Calu3 (cell line): ENCODE data around the gene THAP7. TPM values are rescaled to one million over a fixed set of nuclear protein-coding genes. Genes with fewer than 3 reads are reported as not detected.
A peak's percentile ranks its signal among the peaks of the same experiment; 100 is the strongest.

Experiments
- BruUV-seq: library from RNA; stranded (reverse); fragments of 400-500 nt; replicated peaks from 2 replicates; lab custom pipeline; 2021; lab: Mats Ljungman, UMichigan
- CTCF ChIA-PET: fragments of 300-600 bp; sonication (Branson Sonifier 250); formaldehyde crosslinking; loops from one replicate; lab custom pipeline; 2022; ENCODE audit warnings: antibody characterized with exemption; lab: Charles Lee
- DNase-seq: peaks from one replicate; pipeline ENCODE4 v3.0.0; 2022
- H3K27ac Mint-ChIP-seq: one replicate; pipeline ENCODE4 v1.8.0; 2022; ENCODE audit warnings: mixed read lengths; ENCODE audit not compliant: unreplicated experiment
- H3K27me3 Mint-ChIP-seq: one replicate; pipeline ENCODE4 v1.8.0; 2022; ENCODE audit warnings: mixed read lengths; ENCODE audit not compliant: unreplicated experiment
- H3K36me3 Mint-ChIP-seq: one replicate; pipeline ENCODE4 v1.8.0; 2022; ENCODE audit warnings: mild to moderate bottlenecking, moderate library complexity, mixed read lengths; ENCODE audit not compliant: insufficient read depth, unreplicated experiment
- H3K4me1 Mint-ChIP-seq: one replicate; pipeline ENCODE4 v1.8.0; 2022; ENCODE audit warnings: mild to moderate bottlenecking, low read depth, mixed read lengths; ENCODE audit not compliant: unreplicated experiment
- H3K4me3 Mint-ChIP-seq: one replicate; pipeline ENCODE4 v1.8.0; 2022; ENCODE audit warnings: mild to moderate bottlenecking, low read depth, moderate library complexity, mixed read lengths; ENCODE audit not compliant: unreplicated experiment
- H3K9me3 Mint-ChIP-seq: one replicate; pipeline ENCODE4 v1.8.0; 2022; ENCODE audit warnings: low read depth, mixed read lengths; ENCODE audit not compliant: unreplicated experiment
- CTCF ChIP-seq: fragments of 200-600 bp; IDR thresholded peaks from one replicate; pipeline ENCODE4 v1.8.0; 2022; ENCODE audit warnings: antibody characterized with exemption; ENCODE audit not compliant: unreplicated experiment
- intact Hi-C: fragments of 100-400 bp; cut with micrococcal nuclease; formaldehyde crosslinking; loops from one replicate; pipeline ENCODE4 v1.10.0; 2022; ENCODE audit not compliant: unreplicated experiment
- total RNA-seq: library from RNA; stranded (reverse); gene quantifications from 2 replicates; pipeline ENCODE4 v1.2.3, GENCODE V29; 2022

The THAP7 gene
- total RNA-seq, 1 experiment from 2014 or later: 24.5 TPM

GRCh38 chr22:21018314-21018713 is 16.4 kb upstream of the THAP7 start:
- Mint-ChIP-seq H3K27me3 (peaks cover 61% of the 10 kb centered on the region), H3K4me1 (peaks cover 18% of the 10 kb centered on the region), H3K27ac (no peak overlapping the region), H3K4me3 (no peak overlapping the region), H3K9me3 (no peaks in the 10 kb centered on the region), H3K36me3 (no peaks in the 10 kb centered on the region)
- DNase-seq: no peak
- intact Hi-C loops: no loop called here
- BruUV-seq: no TSS peak
- CTCF ChIA-PET: no interaction called here
- TF ChIP-seq CTCF: no peak

GRCh38 chr22:21016644-21017420 is 14.9 kb upstream of the THAP7 start:
- Mint-ChIP-seq H3K27ac (no peak overlapping the region), H3K36me3 (no peaks in the 10 kb centered on the region), H3K9me3 (no peaks in the 10 kb centered on the region), H3K27me3 (peaks cover 54% of the 10 kb centered on the region), H3K4me3 (no peak overlapping the region), H3K4me1 (peaks cover 18% of the 10 kb centered on the region)
- DNase-seq: no peak
- intact Hi-C loops: no loop called here
- CTCF ChIA-PET: interaction anchor here (0.7 kb wide), 1 partner anchor 131 kb away, joined by 6 read pairs; no protein-coding TSS in a partner anchor
- no TSS peak for BruUV-seq
- no peak for TF ChIP-seq CTCF

DNA sequence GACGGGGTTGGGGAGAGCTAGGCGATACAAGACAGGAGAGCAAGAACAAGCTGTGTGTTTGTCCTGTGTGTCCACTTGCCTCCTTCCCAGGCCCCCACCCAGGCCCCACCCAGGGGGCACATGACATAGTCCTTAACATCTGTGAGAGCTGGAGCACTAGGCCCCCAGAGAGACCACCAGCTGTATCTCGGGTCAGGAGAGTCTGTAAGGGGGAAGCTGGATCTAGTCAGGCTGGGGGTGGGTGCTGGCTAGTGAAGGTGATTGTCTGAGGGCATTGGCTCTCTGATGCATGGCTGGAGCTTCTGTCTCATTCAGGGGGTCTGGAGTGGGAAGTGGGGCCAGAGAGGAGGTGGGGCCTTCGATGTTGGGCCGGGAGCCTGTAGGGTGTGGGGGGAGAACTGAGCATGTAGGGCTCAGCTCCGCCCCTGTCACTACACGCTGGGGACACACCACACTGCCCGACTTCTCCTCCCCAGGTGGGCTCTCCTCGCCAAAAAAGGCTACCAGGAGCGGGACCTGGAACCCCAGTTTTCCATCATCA is 13.6 kb upstream of the THAP7 start:
- Mint-ChIP-seq H3K36me3 (no peaks in the 10 kb centered on the region), H3K27ac (no peak overlapping the region), H3K27me3 (peaks cover 42% of the 10 kb centered on the region), H3K4me1 (peaks cover 18% of the 10 kb centered on the region), H3K4me3 (peak overlapping the region; percentile 65), H3K9me3 (no peaks in the 10 kb centered on the region)
- no peak for TF ChIP-seq CTCF
- DNase-seq: no peak
- intact Hi-C loops: no loop called here
- BruUV-seq: no TSS peak
- CTCF ChIA-PET: no interaction called here

DNA sequence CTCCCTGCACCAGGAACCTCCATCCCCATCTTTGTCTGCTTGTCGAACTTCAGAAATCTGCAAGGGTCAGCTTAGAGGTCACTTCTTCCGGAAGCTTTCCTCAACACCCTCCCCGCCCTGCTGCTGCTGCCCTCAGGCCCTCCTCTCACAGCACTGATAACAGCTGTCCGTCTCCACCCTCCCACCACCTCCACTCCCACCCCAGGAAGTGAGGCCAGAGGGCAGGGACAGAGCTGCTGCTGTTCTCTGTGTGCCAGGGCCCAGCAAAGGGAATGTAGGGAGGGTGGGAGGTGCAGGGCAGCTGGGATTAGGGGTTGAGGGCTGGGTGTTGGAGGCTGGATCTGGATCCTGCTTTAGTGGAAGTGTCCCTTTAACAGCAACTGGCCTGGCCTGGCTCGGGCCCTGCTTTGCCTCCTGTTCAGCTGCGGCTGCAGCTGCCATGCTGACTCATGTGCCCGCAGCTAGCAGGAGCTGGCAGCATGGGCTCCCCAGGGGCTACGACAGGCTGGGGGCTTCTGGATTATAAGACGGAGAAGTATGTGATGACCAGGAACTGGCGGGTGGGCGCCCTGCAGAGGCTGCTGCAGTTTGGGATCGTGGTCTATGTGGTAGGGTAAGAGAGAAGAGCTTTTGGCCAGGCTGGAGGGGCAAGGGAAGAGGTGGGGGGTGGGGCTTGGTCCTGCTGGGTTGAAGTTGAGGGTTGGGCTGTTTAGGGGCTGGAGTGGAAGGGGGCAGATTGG is 13.0 kb upstream of the THAP7 start, which contains the start of gene P2RX6:
TSS of gene P2RX6 (plus strand) at position 440 of the 740 bp plus-strand sequence. CDS start at position 450, 10 bp downstream.
- BruUV-seq: no TSS peak

More for the DNA sequence above, 13.0 kb upstream of the THAP7 start, which contains the start of gene P2RX6:
- CTCF ChIA-PET: no interaction called here
- peak; percentile 32 for DNase-seq
- no peaks in the 10 kb centered on the region for H3K36me3 Mint-ChIP-seq
- no peaks in the 10 kb centered on the region for H3K9me3 Mint-ChIP-seq
- intact Hi-C loops: no loop called here
- H3K27me3 Mint-ChIP-seq: peaks cover 35% of the 10 kb centered on the region
- H3K27ac Mint-ChIP-seq: peak within 1 kb of the TSS; percentile 38
- H3K4me3 Mint-ChIP-seq: peak within 1 kb of the TSS; percentile 65
- peaks cover 18% of the 10 kb centered on the region for H3K4me1 Mint-ChIP-seq
- TF ChIP-seq CTCF: no peak
